ENCODE data around the gene TRMT61A. TPM values are rescaled to one million over a fixed set of nuclear protein-coding genes. Genes with fewer than 3 reads are reported as not detected.

Gene TRMT61A
- total RNA-seq, 1 donor from 2014 or later: 10.8 TPM

DNA sequence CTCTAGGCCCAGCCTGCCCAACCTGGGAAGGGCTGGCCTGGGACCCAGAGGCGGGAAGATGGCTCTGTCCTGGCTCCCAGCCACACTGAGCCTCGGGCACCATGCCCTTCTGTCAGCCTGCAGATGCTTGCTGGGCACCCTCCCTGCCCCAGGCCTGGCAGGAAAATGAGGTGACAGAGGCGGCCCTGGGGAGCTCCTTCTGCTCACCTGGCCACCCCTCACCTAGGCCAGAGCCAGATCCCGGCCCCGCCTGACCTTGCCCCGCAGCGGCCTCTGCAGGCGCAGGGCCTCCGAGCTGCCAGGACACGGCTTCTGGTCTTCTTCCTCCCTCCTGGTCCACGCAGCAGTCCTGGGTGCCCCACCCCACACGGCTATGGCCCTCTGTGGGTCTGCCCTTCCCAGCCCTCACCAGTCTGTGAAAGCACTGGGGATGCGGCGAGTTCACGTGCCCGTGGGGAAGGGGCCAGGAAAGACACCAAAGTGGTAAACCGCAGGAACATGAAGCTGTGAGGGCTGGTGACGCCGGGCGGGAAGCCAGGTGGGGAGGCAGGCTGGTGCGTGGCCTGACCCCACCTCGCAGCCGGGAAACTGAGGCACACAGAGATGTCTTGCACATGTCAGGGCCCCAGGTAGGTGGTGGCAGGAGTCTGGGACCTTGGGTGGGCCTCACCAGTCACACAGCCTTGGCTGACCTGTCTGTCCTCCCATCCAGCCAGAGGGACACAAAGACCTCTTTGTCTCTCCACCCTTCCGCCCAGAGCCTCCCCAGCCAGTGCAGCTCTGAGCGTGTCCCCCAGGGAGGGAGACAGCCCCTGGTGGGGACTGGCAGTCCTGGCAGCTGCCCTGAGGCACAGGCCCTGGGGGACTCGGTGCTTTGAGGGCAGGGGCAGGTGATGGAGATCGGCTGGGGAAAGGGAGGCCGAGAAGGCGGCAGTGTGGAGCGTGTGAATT is 20.6 kb downstream of the TRMT61A start:
- no peaks in the 10 kb centered on the region for H3K27me3 Mint-ChIP-seq
- no peak overlapping the region for H3K4me3 Mint-ChIP-seq
- peaks cover under 1% of the 10 kb centered on the region for H3K4me1 Mint-ChIP-seq (ENCODE audit: unreplicated experiment)
- no peak overlapping the region for H3K27ac Mint-ChIP-seq
- H3K9me3 Mint-ChIP-seq: no peaks in the 10 kb centered on the region
- H3K36me3 Mint-ChIP-seq: no peaks in the 10 kb centered on the region
- TF ChIP-seq CTCF (conservative IDR thresholded peaks at IDR 0.05): no peak
- DNase-seq (ENCODE audit: extremely low spot score, unreplicated experiment): no peak

GRCh38 chr14:103550451-103551337 is 21.7 kb downstream of the TRMT61A start:
- no peak for TF ChIP-seq CTCF (conservative IDR thresholded peaks at IDR 0.05)
- H3K9me3 Mint-ChIP-seq: no peaks in the 10 kb centered on the region
- H3K27me3 Mint-ChIP-seq: no peaks in the 10 kb centered on the region
- peaks cover 5% of the 10 kb centered on the region for H3K4me1 Mint-ChIP-seq (ENCODE audit: unreplicated experiment)
- no peaks in the 10 kb centered on the region for H3K36me3 Mint-ChIP-seq
- no peak for DNase-seq (ENCODE audit: extremely low spot score, unreplicated experiment)
- H3K27ac Mint-ChIP-seq: no peak overlapping the region
- H3K4me3 Mint-ChIP-seq: no peak overlapping the region

DNA sequence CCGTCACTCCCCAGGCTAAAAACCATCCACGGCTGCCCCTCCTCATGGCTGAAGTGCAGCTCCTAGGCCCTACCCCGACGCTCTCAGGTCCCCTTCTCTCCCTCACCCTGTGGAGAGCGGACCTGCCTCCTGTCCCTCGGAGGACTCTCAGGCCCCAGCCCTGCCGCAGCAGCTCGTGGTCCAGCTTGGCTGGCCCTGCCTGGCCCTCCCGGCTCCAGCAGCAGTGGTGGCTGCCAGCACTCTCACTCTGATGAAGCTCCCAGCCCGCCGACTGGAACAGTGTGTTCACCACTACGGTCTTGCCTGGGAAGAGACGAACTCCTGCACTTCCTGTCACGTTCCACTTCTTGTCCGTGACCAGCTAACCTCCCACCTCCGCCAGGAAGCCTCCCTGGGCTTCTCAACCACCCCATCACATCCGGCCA is 22.4 kb downstream of the TRMT61A start:
- H3K4me3 Mint-ChIP-seq: no peak overlapping the region

DNA sequence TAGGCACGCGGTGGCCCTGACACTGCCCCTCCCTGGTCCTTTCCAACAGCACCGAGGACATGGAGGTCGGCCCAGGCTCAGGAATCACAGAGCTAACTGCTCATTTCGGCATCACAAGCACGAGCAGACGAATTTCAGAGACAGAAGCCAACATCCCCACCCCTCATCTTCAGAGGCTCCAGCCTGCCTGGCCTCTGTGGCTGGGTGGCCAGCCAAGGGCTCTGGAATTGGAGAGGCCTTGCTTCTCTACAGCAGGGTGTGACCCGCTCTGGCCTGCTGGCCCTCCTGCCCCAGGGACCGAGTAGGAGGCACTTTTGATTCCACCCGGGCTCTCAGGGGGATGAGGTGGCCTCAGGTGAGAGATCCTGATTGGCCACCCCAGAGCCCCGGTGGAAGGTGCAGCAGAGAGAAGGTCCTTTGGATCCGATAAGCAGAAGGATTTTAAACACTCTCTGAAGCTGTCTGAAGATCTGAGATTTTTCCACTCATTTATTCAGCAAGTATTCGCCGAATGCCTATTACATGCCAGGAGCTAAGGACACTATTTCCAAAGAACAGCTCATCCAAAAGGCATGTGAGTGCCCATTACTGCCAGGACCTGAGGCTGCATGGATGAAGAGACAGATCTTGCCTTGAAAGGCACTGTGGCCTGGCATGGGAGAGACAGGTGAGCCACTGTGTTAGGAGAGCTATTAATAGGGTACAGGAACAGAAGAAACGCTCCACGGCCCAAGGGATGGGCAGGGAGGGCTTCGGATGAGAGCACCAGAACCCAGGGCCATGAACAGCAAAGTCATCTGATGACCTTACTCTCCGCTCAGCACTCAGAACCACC is 23.2 kb downstream of the TRMT61A start:
- TF ChIP-seq CTCF (conservative IDR thresholded peaks at IDR 0.05): no peak
- Mint-ChIP-seq H3K27me3 (no peaks in the 10 kb centered on the region), H3K36me3 (no peaks in the 10 kb centered on the region), H3K4me3 (no peak overlapping the region), H3K4me1 (ENCODE audit: unreplicated experiment) (peaks cover 5% of the 10 kb centered on the region), H3K9me3 (no peaks in the 10 kb centered on the region), H3K27ac (no peak overlapping the region)
- no peak for DNase-seq (ENCODE audit: extremely low spot score, unreplicated experiment)

More for the DNA sequence above, 22.4 kb downstream of the TRMT61A start:
- TF ChIP-seq CTCF (conservative IDR thresholded peaks at IDR 0.05): no peak
- H3K36me3 Mint-ChIP-seq: no peaks in the 10 kb centered on the region
- H3K9me3 Mint-ChIP-seq: no peaks in the 10 kb centered on the region
- H3K27ac Mint-ChIP-seq: no peak overlapping the region
- H3K4me1 Mint-ChIP-seq (ENCODE audit: unreplicated experiment): peaks cover 5% of the 10 kb centered on the region
- H3K27me3 Mint-ChIP-seq: no peaks in the 10 kb centered on the region
- DNase-seq (ENCODE audit: extremely low spot score, unreplicated experiment): no peak

DNA sequence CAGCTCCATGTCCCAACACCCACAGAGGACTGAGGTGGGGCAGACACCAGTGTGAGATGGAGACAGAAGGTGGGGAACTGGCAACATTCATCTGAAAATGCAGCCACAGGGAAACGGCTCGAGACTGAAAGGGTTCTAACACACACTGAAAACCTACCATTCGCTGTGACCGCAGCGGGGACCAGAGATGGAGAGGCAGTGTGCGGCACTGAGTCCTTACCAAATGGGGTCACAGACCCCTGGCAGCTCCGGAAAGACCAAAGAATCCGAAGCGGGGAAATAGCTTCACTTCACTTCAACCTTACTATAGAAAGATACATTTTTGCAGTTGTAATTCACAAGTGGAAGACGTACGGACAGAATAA is 23.8 kb downstream of the TRMT61A start:
- H3K4me1 Mint-ChIP-seq (ENCODE audit: unreplicated experiment): peaks cover 5% of the 10 kb centered on the region
- H3K27me3 Mint-ChIP-seq: no peaks in the 10 kb centered on the region
- no peaks in the 10 kb centered on the region for H3K36me3 Mint-ChIP-seq
- no peak overlapping the region for H3K27ac Mint-ChIP-seq
- TF ChIP-seq CTCF (conservative IDR thresholded peaks at IDR 0.05): no peak
- no peak overlapping the region for H3K4me3 Mint-ChIP-seq
- no peaks in the 10 kb centered on the region for H3K9me3 Mint-ChIP-seq
- no peak for DNase-seq (ENCODE audit: extremely low spot score, unreplicated experiment)
